Hematopoietic multipotent progenitor cell (in vitro differentiated cells): ENCODE results near the gene MPPED1. TPM values are rescaled to one million over a fixed set of nuclear protein-coding genes. Genes with fewer than 3 reads are reported as not detected.
A peak's percentile ranks its signal among the peaks of the same experiment; 100 is the strongest.

Experiments
- DNase-seq, 3 donors: peaks; one replicate each; pipeline ENCODE4 v3.0.0-alpha.2; 2011 to 2015; ENCODE audit warnings: low read depth in 2 of 3, low spot score in 2 of 3
- total RNA-seq: library from RNA; depleted of rRNA; stranded (reverse); fragments of >200 nt; gene quantifications from one replicate; pipeline ENCODE4 v1.2.3, GENCODE V29; 2012

The MPPED1 gene
- total RNA-seq: under 0.01 TPM

- DNase-seq: no peak
Observed at GRCh38 chr22:43411869-43412807, at the start of gene MPPED1. TSS of gene MPPED1 (plus strand) at chr22:43412014. CDS start at chr22:43424986, 12,972 bp downstream.

- DNase-seq: no peak
Observed at GRCh38 chr22:43363315-43364168, 48.3 kb upstream of the MPPED1 start.

GRCh38 chr22:43364169-43364435 is 47.7 kb upstream of the MPPED1 start:
- DNase-seq: no peak

- no peak for DNase-seq
Observed at GRCh38 chr22:43365715-43366440, 45.9 kb upstream of the MPPED1 start.

GRCh38 chr22:43370036-43370435 is 41.8 kb upstream of the MPPED1 start:
- DNase-seq: no peak

GRCh38 chr22:43375951-43376455 is 35.8 kb upstream of the MPPED1 start:
- DNase-seq: no peak

GRCh38 chr22:43376765-43377547 is 34.9 kb upstream of the MPPED1 start:
- DNase-seq: no peak

GRCh38 chr22:43377548-43377895 is 34.3 kb upstream of the MPPED1 start:
- DNase-seq: peak in 2 of 3 donors; percentile 38 to 50

GRCh38 chr22:43377896-43378704 is 33.7 kb upstream of the MPPED1 start:
- DNase-seq: peak in 2 of 3 donors; percentile 69 to 84

- peak in 2 of 3 donors; percentile 78 to 91 for DNase-seq
Observed at GRCh38 chr22:43381693-43382092, 30.1 kb upstream of the MPPED1 start.

- DNase-seq: no peak
Observed at GRCh38 chr22:43384863-43385262, 27.0 kb upstream of the MPPED1 start.

- peak; percentile 47 to 87 (median 82) for DNase-seq
Observed at GRCh38 chr22:43385770-43386641, 25.8 kb upstream of the MPPED1 start.

- no peak for DNase-seq
Observed at GRCh38 chr22:43387815-43388214, 24.0 kb upstream of the MPPED1 start.

GRCh38 chr22:43388420-43388851 is 23.4 kb upstream of the MPPED1 start:
- DNase-seq: peak; percentile 34 to 79 (median 67)

- no peak for DNase-seq
Observed at GRCh38 chr22:43389227-43389836, 22.5 kb upstream of the MPPED1 start.

- no peak for DNase-seq
Observed at GRCh38 chr22:43390166-43390565, 21.6 kb upstream of the MPPED1 start.

- DNase-seq: no peak
Observed at GRCh38 chr22:43390872-43391271, 20.9 kb upstream of the MPPED1 start.

- DNase-seq: no peak
Observed at GRCh38 chr22:43391306-43391705, 20.5 kb upstream of the MPPED1 start.
